Measurements from ENCODE around the gene KLHL17.

KLHL17 gene

DNA sequence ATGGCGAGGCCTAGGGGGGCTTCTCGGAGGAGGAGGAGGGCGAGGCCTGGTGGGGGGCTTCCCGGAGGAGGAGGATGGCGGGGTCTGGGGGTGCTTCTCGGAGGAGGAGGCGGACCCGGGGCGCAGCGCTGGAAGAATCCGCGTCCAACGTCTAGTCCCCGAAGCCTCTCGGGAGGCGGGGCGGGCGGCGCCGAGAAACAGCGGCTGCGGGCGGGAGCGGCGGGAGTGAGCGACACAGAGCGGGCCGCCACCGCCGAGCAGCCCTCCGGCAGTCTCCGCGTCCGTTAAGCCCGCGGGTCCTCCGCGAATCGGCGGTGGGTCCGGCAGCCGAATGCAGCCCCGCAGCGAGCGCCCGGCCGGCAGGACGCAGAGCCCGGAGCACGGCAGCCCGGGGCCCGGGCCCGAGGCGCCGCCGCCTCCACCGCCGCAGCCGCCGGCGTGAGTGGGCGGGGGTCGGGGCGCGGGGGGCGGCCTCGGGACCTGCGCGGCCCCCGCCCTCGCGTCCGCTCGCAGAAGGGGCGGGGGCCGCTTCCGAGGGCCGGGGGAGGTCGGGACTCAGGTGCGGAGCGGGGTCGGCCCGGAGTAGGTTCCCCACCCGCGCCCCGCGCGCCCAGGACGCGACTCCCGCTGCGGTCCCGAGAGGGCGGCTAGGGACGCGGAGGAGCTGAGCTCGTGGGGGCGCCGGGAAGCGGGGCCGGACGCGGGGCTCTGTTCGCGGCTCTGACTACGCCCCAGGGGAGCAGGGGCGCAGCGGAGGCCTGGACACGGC, at the start of gene KLHL17:
Gene KLHL17 (plus strand): TSS at position 222 of the 769 bp plus-strand sequence. CDS start 110 bp downstream, at position 332.
- DNase-seq (ENCODE audit: low spot score) = no peak

DNA sequence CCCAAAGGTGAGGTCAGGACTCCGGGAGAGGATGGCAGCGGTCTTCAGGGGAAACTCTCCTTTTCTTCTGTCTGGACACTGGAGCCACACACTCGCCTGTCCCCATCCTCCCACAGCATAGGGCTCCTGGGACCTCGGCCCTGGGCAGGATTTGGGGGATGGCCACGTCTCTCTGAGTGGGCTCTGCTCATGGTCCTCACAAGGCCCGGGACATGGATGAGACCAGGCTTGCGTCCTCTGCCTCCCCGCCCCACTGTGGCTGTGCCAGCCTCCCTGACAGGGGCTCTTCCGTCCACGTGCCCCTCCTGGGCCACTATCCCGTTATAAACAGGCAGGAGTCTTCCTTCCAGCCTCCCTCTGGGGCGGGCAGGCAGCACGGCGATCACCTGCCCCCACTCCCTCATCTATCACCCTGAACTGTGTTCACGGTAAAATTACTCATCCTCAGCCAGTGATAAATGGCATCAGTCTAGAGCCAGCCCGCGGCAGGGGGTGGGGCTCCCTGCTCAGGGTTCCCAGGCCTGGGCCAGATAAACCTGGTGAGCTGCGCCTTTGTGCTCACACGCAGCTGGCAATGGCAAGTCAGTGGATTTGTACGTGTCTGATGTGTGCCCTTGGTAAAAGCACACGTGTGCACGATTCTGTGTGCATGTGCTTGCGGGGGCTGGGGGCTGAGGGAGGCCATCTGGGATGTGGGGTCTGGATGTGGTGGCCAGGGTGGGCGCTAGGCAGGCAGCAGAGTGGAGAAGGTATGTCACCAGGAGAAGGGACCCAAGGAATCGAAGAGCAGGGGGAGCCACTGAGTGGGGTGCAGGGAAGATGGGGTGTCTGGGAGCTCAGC, 49.3 kb upstream of the KLHL17 start:
- peak; percentile 36 for DNase-seq (ENCODE audit: low spot score)

DNA sequence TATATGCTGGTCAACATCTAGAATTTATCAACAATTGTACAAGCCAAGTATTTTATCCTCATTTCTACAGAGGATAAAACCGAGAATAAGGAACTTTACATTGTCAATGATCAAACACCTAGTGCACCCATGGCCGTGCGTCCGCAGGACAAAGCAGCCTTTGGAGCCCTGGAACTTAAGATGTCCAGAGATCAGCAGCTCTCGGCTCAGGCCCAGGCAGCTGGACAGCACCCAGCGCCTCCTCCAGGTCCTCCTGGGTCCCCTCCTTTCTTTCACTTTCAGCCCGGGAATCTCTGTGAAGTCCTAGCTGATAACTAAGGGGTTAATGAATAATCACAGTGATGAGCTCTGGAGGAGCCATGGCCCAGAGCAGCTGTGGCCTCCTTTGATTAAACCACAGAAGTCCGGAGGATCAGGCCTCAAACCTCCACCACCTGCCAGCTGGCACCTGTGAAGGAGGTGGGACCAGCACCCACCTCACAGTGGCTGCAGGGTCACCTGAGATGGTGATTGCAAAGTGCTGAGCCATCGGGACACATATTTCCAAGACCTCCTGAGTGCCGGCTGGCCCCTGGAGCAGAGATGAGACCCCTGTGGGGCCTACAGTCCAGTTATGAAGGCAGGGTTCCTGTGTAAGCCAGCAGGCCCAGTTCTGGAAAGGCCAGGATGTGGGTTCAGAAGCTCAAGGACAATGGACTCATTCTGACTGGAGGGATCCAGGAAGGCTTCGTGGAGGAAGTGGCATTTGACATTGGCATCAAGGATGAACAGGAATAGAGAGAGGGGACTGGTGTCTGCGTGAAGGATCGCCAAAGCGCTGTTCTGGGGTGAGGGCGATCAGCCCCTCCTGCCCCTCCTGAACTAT, 48.3 kb upstream of the KLHL17 start:
- DNase-seq (ENCODE audit: low spot score) = no peak

DNA sequence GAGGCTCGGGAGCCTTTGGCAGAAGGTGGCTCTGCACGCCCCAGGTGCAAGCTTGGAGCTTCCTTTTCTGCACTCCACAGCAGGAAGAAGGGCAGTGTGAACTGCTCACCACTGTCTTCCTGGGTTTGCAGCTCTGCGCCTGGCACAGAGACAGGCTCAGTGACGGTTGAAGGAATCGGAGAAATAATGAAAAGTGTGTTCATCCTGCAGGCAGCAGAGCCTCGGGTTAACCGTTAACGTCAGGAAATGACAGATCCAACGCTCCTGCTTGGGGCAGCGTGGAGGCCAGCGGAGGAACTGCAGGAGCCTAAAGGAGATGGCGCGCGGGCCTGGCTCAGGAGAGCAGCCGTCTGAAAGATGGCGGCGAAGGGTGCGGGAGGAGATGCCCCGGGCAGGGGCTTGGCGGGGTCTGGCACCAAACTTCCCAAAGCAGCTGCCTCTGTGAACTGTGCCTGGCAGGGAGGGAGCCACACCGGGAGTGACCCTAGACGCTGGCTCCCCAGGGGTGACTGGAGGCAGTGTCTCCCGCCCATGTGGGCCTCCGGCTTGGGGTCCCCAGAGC, 47.6 kb upstream of the KLHL17 start:
- no peak for DNase-seq (ENCODE audit: low spot score)

DNA sequence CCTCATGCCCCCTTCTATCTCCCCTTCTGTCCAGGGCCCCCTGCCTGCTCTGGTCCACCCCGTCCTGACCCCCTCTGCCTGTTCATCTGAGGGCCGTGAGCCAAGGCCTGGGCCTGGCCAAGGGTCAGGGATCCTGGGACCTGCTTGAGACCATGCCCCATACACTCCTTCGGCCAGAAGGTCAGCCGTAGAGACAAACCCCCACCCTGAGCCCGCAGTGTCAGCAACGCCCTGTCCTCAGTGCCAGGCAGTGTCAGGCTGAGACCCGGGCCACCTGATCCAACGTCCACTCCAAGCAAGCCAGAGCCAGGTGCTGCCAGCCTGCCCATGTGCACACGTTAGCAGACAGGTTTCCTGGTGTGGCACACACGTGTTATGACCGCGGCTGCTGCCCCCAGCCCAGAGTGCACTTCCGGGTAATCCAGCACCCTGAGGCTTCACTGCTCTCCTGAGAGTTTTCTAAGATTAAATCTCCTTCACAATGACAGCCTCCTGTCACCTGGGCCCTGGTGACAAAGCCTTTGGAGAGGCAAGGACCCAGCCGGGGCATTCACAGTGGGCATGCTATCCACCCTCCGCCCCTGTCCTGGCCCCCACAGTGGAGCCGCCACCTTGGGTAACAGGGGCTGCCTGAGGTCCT, 46.8 kb upstream of the KLHL17 start:
- no peak for DNase-seq (ENCODE audit: low spot score)

DNA sequence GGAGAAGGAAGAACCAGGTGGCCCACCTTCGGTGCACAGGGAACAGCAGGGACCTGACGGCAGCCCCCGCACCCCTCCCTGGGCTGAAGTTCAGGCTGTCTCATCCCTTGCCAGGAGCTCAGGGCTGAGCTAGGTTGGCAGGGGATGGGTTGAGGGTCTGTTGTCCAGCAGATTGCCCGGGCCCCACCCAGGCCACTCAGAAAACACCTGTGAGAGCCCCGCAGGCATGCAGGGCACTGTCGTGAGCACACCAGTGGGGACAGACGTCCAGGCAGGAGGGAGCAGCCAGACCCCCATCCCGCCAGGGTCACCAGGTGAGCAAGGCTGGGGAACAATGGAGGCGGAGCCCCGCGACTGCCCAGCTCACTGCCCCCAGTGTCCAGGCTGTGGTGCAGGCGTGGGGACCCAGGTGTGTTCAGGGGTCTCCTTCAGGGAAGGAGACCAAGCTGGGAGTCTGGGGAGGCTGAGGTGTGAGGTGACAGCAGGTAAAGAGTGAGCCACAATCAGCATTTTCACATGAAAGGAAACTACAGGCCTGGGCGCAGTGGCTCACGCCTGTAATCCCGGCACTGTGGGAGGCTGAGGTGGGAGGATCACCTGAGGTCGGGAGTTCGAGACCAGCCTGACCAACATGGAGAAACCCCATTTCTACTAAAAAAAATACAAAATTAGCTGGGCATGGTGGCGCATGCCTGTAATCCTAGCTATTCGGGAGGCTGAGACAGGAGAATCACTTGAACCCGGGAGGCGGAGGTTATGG, 46.1 kb upstream of the KLHL17 start:
- DNase-seq (ENCODE audit: low spot score) = no peak

DNA sequence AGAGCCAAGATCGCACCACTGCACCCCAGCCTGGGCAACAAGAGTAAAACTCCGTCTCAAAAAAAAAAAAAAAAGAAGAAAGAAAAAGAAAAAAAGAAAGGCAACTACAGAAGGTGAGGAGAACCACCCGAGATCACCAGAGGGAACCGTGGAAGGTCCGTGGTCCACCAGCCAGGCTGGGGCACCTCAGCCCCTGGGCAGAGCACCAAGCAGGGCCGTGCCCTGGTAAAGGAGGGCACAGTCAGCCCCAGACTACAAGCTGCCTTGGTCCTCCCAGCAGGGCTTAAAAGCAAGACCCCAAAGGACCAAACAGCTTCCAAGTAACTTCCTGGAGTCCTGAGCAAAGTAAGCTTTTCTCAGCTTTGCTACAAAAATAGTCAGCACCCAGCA, 45.5 kb upstream of the KLHL17 start:
- DNase-seq (ENCODE audit: low spot score) = no peak

DNA sequence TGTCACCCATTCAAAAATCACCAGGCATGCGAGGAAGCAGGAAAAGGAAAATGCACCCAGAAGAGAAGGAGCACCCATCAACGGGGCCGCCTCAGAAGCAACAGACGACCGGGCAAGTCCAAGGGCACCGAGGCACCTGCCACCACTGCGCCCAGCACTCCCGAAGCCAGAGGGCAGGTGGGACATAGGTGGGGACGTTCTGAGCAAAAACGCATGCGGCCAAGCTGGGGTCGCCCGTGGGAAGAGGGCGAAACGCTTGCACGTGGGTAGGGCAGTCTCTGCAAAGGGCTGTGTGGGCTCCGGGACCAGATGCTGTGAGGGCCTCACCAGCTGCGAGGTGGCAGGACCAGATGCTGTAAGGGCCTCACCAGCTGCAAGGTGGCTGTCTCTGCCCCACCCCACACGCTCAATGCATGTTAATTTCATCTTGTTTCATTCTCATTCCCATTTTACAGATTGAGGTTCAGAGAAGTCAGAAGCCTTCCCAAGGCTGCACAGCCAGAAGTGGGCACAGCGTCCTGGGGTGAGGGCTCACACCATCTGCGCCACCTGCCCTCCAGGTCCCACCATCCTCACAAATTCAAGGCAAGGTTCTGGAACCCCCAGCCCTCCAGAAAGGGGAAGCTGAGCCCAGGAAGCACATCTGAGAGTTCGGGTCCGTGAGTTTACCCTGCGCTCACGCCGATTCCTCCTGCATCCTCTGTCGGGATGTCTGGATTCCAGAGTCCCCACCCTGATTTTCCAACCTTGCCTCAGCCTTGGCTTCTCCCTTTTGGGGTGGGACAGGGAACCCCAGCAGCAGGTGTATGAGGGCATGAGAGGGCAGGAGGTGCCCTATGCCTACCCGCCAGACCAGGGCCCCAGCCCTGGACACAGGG, 44.9 kb upstream of the KLHL17 start:
- DNase-seq (ENCODE audit: low spot score) = no peak

DNA sequence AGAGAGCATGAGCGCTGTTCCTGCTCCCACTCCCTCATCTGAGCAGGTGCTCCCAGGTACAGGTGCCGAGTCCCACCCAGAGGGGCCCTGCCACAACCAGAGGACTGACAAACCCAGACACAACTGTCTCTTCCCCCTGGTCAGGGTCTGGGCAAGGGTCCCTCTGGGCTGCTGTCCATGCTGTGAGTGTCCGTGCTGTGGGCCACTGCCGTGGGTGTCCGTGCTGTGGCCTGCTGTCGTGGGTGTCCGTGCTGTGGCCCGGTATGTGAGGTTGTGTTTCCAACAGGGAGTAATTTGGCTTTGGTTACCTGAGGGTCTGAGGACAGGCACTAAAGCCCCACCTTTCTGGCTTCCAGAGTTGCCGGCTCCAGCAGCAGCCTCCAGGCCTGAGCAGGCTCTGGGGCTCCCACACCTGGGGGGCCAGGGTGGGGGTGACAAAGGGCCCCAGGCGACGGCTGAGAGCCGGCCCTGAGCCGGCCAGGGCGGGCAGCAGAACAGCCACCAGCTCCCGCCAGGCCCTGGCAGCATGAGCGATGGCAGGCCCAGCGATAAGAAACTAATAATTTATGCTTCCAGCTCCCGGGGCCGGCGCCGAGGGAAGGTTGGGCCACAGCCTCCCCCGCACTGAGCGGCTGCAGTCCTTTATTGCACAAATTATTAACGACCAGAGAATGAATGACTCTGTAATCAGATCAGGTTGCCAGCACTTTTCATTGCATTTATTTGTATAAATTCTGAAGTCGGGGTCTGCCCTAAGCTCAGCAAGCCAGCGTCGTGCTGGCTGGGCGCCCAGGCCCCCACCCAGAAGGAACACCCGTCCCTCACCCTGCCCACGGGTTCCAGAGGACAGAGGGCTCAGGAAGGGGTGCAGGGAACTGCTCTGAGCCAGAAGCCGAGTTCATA, 44.0 kb upstream of the KLHL17 start:
- no peak for DNase-seq (ENCODE audit: low spot score)

DNA sequence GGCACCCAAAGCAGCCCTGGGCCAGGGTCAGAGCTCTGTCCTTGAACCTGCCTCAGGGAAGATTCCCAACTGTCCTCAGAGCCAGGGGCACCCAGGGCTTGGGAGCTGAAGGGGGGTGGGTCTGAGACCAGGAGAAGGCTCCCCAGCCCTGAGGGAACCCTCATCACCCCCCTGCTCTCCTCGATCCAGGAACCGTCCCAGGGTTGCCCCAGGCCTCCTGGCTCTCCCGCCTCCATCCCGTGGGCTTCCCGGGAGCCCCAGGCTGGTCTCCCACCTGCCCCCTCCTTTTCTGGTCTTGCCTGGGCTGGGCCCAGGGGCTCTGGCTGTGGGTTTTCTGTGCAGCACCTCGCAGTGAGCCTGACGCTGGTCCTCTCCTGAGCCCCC, 43.3 kb upstream of the KLHL17 start:
- no peak for DNase-seq (ENCODE audit: low spot score)

DNA sequence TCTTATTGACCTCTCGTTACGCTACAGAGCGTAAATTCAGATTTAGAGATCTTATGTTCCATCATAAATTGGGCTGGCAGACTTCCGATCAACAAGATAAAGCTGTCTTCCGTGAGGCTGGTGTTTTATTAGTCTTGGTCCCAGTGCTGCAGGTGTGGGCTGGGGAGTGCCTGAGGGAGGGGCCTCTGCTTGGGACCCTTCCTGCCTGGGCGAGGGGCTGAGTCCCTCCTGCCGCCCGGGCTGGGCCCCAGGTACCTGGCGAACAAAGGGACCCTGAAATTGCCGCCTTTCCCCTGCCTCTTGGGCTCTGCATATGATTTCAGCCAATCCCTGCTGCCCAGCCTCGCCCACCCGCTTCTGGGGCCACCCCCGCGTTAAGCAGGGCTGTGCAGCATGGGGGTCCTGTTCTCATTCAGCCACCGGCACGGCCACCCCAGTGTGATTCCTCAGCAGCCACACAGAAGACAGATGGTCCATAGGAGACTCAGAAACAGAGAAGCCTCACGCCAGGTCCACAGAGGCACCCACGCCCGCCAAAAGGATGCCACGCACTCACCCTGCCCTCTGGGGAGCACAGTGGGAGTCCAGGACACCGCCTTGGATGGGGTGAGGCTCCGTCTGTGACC, 42.8 kb upstream of the KLHL17 start:
- DNase-seq (ENCODE audit: low spot score) = no peak

DNA sequence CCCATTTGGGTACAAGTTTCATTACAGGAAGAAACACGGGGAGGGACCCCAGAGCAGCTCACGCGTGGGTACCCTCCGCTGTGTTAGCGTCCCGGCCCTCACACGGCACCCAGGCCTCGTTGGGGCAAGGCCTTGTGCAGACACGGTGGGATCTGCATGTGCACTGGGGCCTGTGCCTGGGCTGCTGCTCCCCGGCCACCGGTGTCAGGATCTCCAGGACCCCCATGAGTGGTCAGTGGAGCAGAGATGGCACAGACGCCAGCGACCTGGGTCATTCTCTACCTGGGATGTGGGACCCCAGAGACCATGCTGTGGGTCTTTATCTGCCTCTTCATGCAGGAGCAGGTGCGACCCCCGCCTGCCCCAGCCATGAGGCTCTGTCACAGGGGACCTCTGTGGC, 42.0 kb upstream of the KLHL17 start:
- no peak for DNase-seq (ENCODE audit: low spot score)

DNA sequence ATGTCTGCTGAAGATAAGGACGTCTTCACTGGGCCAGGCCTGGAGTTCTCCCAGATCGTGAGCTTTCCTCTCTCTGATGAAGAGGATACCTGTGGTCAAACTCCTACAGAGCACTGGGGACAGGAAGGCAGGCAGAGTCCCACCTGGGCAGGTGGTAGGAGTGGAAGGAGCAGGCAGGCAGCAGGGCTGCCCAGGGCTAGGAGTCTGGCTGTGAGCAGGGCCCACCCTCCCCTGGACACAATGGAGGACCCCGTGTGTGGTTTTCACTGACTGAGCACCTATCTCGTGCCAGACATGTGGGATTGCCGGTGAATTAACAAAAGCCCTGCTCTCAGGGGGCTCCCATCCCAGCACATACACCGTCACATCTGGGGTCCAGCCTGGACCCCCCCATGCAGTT, 41.5 kb upstream of the KLHL17 start:
- no peak for DNase-seq (ENCODE audit: low spot score)

DNA sequence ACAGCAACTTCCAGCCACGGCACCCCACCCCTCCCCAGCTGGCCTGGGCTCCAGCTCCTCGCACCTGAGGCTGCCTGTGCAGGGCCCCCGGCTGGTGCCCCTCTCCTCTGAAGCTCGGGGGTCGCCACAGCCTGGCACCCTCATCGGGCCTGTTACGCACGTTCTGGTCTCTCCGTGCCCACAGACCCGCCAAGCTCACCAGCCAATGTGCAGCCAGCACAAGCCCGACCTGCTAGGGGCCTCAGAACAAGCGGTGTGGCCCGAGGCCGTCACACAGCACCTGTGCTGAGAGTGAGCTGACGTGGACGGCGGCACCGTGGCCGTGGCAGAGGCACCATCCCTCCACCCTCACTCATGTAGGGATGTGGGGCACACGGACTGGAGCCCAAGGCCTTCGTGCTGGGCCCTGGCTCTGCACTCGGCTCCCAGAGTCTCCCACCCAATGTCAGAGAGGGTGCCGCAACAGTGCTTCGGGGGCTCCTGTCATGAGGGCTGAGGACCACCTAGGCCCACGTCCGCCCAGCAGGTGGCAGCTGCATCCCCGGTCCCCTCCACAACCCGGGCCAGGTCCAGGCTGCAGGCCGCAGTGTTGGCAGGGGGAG, 41.0 kb upstream of the KLHL17 start:
- no peak for DNase-seq (ENCODE audit: low spot score)

DNA sequence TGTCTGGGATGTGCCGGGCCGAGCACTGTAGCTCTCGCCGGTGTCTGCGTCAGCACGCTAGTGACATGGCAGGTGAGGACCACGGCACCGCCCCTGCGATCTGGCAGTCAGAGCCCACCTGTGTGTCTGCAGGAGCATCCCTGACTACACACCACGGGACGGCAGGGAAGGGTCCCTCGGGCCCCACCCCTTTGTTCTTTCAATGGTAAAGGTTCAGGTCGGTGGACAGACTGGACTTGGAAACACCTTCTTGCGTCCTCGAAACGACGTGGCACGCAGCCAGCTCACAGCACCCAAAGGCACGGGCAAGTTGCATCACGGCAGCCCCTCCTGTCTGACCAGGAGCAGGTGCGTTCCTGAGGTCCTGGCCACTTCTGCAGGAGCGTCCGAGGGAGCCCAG, 40.4 kb upstream of the KLHL17 start:
- DNase-seq (ENCODE audit: low spot score) = no peak

DNA sequence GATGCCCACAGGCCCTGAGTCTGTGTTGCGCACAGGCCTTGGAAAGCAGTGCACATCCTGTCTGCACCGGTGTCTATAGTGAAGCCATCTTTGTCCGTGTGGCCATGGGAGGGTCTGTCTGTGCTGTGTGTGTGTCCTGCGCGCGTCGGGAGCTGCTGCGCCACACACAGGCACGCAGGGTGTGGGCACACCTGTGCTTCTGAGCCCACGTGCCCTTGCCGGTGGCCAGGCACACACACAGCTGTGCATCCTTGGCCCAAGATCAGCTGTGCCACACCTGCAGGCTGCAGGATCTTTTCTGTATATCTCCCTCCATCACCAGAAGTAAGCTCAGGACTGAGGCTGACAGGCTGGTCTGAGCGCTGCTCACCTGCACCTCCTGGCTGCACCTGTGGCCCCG, 39.9 kb upstream of the KLHL17 start:
- DNase-seq (ENCODE audit: low spot score) = no peak

DNA sequence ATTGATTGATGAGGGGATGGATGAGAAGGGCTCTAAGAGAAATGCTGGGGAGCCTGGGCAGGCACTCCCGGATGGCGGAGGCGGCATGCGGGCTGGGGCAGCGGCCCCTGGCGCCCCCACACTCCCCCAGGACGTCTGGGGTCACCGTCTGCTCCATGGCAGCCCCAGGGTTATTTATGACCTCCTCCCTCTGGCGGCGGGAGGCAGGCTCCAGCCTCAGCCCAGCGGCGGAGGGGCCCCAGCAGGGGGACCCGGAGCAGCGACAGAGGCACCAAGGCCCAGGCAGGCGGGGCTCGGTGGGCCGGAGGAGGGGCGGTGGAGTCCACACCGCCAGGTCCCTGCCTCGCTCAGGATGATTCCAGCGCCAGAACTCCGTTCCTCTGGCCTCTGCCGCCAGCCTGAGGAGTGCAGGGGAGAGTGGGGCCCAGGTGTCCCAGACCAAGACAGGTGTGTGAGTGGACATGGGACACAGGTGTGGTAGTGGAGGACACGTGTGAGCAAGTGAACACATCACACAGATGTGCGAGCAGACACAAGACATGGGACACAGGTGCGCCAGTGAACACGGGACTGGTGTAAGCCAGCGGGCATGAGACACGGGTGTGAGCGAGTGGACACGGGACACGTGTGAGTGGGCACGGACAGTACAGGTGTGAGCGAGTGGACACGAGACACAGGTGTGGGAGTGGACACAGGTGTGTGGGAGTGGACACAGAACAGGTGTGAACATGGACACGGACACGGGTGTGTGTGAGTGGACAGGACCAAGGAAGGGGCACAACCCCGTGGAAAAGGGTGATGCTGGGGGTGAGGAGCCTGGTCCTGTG, 39.2 kb upstream of the KLHL17 start:
- peak; percentile 30 for DNase-seq (ENCODE audit: low spot score)
